ENCODE measurements around the gene PIGK.

- TF ChIP-seq POLR2A (IDR thresholded peaks at IDR 0.05) (no peak), CTCF (IDR thresholded peaks at IDR 0.05) (no peak)
Measured at GRCh38 chr1:77100875-77101274, 118.4 kb downstream of the PIGK start.
